WTC11 (cell line): ENCODE measurements around the gene PRR22. TPM values are rescaled to one million over a fixed set of nuclear protein-coding genes. Genes with fewer than 3 reads are reported as not detected.

Experiments
- ATAC-seq: fragments of 200-7000 bp; cut with Tn5 transposase; 2 replicates; pipeline ENCODE4 v1.10.0; 2021; ENCODE audit warnings: mild to moderate bottlenecking, moderate library complexity
- CTCF ChIA-PET: fragments of 300-600 bp; sonication (Branson Sonifier 250); formaldehyde crosslinking; loops from one replicate; lab custom pipeline; 2021; ENCODE audit warnings: antibody characterized with exemption; lab: Charles Lee
- POLR2A ChIA-PET: fragments of 350-600 bp; sonication (Branson Sonifier 250); formaldehyde crosslinking; loops from one replicate; lab custom pipeline; 2021; ENCODE audit warnings: antibody characterized with exemption; lab: Charles Lee
- DNase-seq: peaks from one replicate; pipeline ENCODE4 v3.0.0; 2021; ENCODE audit warnings: low spot score
- H3K27ac Mint-ChIP-seq: 2 replicates; pipeline ENCODE4 v1.8.0; 2021; ENCODE audit warnings: mixed read lengths
- H3K27me3 Mint-ChIP-seq: 2 replicates; pipeline ENCODE4 v1.8.0; 2021; ENCODE audit warnings: low read depth, mild to moderate bottlenecking, moderate library complexity, mixed read lengths
- H3K36me3 Mint-ChIP-seq: 2 replicates; pipeline ENCODE4 v1.8.0; 2021; ENCODE audit warnings: mixed read lengths
- H3K4me1 Mint-ChIP-seq: 2 replicates; pipeline ENCODE4 v1.8.0; 2022; ENCODE audit warnings: mixed read lengths
- H3K4me3 Mint-ChIP-seq: 2 replicates; pipeline ENCODE4 v1.8.0; 2021; ENCODE audit warnings: mild to moderate bottlenecking, moderate library complexity, mixed read lengths
- H3K9me3 Mint-ChIP-seq: 2 replicates; pipeline ENCODE4 v1.8.0; 2021; ENCODE audit warnings: mixed read lengths
- ETV6 ChIP-seq: sonication (generic); formaldehyde crosslinking; IDR thresholded peaks from 2 replicates; pipeline ENCODE4 v1.8.1; 2022; ENCODE audit warnings: mild to moderate bottlenecking, missing genetic modification reagents
- FOXJ3 ChIP-seq: sonication (generic); formaldehyde crosslinking; IDR thresholded peaks from 2 replicates; pipeline ENCODE4 v1.9.0; 2021; ENCODE audit warnings: missing genetic modification reagents, mild to moderate bottlenecking, borderline replicate concordance
- FOXP1 ChIP-seq: sonication (generic); formaldehyde crosslinking; IDR thresholded peaks from 2 replicates; pipeline ENCODE4 v1.8.0; 2022; ENCODE audit warnings: missing genetic modification reagents, mild to moderate bottlenecking, moderate library complexity, borderline replicate concordance
- GABPB1 ChIP-seq: sonication (generic); formaldehyde crosslinking; IDR thresholded peaks from 2 replicates; pipeline ENCODE4 v1.8.1; 2023; ENCODE audit warnings: mild to moderate bottlenecking, missing genetic modification reagents
- GTF2I ChIP-seq: fragments of 250-450 bp; sonication (Bioruptor Pico); conservative IDR thresholded peaks from 2 replicates; pipeline ENCODE4 v1.4.0; 2021; ENCODE audit warnings: mild to moderate bottlenecking
- JAZF1 ChIP-seq: fragments of 250-450 bp; sonication (Bioruptor Pico); IDR thresholded peaks from 2 replicates; pipeline ENCODE4 v1.9.0; 2021; ENCODE audit warnings: moderate library complexity, mild to moderate bottlenecking, inconsistent platforms
- JUN ChIP-seq: sonication (generic); formaldehyde crosslinking; IDR thresholded peaks from 2 replicates; pipeline ENCODE4 v1.8.0; 2023; ENCODE audit warnings: mild to moderate bottlenecking, missing genetic modification reagents
- MYBL2 ChIP-seq: sonication (generic); formaldehyde crosslinking; IDR thresholded peaks from 2 replicates; pipeline ENCODE4 v1.8.1; 2023; ENCODE audit warnings: mild to moderate bottlenecking, moderate library complexity, missing genetic modification reagents
- NR3C1 ChIP-seq: sonication (generic); formaldehyde crosslinking; conservative IDR thresholded peaks from 2 replicates; pipeline ENCODE4 v1.8.1; 2023; ENCODE audit warnings: low read depth, mild to moderate bottlenecking, missing genetic modification reagents
- ZNF121 ChIP-seq: sonication (generic); formaldehyde crosslinking; IDR thresholded peaks from 2 replicates; pipeline ENCODE4 v1.8.0; 2023; ENCODE audit warnings: missing genetic modification reagents
- ZNF416 ChIP-seq: fragments of 250-450 bp; sonication (Bioruptor Pico); IDR thresholded peaks from 2 replicates; pipeline ENCODE4 v1.9.0; 2021; ENCODE audit warnings: mild to moderate bottlenecking, inconsistent platforms
- total RNA-seq: library from RNA; stranded (reverse); gene quantifications from 3 replicates; pipeline ENCODE4 v1.2.3, GENCODE V29; 2021
- TF ChIP-seq, protein P1 (sequence below): fragments of 250-450 bp; sonication (Bioruptor Pico); IDR thresholded peaks from 2 replicates; pipeline ENCODE4 v1.8.0; 2021; ENCODE audit warnings: mild to moderate bottlenecking
- TF ChIP-seq, protein P2 (sequence below): sonication (generic); formaldehyde crosslinking; conservative IDR thresholded peaks from 2 replicates; pipeline ENCODE4 v1.8.1; 2023; ENCODE audit warnings: mild to moderate bottlenecking, low read depth, missing genetic modification reagents, moderate library complexity
- TF ChIP-seq, protein P3 (sequence below): sonication (generic); formaldehyde crosslinking; IDR thresholded peaks from 2 replicates; pipeline ENCODE4 v1.8.1; 2022; ENCODE audit warnings: mild to moderate bottlenecking, moderate library complexity, missing genetic modification reagents
- TF ChIP-seq, protein P4 (sequence below): sonication (generic); formaldehyde crosslinking; IDR thresholded peaks from 2 replicates; pipeline ENCODE4 v1.8.1; 2023; ENCODE audit warnings: mild to moderate bottlenecking, missing genetic modification reagents, moderate library complexity
- TF ChIP-seq, protein P5 (sequence below): sonication (generic); formaldehyde crosslinking; IDR thresholded peaks from 2 replicates; pipeline ENCODE4 v1.8.0; 2022; ENCODE audit warnings: mild to moderate bottlenecking, missing genetic modification reagents
- TF ChIP-seq, protein P6 (sequence below): sonication (generic); formaldehyde crosslinking; IDR thresholded peaks from 2 replicates; pipeline ENCODE4 v1.8.0; 2022; ENCODE audit warnings: missing genetic modification reagents

Gene PRR22
- total RNA-seq, 1 experiment from 2014 or later, result 3.3 TPM

DNA sequence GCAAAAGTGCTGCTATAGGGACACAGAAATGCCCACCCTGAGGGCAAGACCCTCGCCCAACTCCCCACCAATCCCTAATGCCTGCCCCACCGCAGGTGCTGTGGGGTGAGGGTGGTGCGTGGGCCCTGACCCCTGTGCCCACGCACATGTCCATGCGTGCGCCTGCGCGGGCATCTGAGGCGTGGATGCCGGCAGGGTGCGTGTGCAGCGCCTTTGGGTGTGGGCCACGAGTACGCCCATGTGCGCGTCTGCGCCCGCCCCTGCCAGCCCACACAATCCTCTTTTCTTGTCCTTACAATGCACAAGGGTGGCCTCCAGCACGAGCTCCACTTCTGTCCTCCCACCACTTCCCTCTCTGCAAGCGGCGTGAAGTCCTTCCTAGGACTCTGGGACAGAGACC, 40.6 kb upstream of the PRR22 start (continued):
- no peak for TF ChIP-seq JUN (CRISPR knock-in tag)
- TF ChIP-seq, protein P1, sequence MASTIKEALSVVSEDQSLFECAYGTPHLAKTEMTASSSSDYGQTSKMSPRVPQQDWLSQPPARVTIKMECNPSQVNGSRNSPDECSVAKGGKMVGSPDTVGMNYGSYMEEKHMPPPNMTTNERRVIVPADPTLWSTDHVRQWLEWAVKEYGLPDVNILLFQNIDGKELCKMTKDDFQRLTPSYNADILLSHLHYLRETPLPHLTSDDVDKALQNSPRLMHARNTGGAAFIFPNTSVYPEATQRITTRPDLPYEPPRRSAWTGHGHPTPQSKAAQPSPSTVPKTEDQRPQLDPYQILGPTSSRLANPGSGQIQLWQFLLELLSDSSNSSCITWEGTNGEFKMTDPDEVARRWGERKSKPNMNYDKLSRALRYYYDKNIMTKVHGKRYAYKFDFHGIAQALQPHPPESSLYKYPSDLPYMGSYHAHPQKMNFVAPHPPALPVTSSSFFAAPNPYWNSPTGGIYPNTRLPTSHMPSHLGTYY (CRISPR knock-in tag), result no peak
- TF ChIP-seq, protein P2, sequence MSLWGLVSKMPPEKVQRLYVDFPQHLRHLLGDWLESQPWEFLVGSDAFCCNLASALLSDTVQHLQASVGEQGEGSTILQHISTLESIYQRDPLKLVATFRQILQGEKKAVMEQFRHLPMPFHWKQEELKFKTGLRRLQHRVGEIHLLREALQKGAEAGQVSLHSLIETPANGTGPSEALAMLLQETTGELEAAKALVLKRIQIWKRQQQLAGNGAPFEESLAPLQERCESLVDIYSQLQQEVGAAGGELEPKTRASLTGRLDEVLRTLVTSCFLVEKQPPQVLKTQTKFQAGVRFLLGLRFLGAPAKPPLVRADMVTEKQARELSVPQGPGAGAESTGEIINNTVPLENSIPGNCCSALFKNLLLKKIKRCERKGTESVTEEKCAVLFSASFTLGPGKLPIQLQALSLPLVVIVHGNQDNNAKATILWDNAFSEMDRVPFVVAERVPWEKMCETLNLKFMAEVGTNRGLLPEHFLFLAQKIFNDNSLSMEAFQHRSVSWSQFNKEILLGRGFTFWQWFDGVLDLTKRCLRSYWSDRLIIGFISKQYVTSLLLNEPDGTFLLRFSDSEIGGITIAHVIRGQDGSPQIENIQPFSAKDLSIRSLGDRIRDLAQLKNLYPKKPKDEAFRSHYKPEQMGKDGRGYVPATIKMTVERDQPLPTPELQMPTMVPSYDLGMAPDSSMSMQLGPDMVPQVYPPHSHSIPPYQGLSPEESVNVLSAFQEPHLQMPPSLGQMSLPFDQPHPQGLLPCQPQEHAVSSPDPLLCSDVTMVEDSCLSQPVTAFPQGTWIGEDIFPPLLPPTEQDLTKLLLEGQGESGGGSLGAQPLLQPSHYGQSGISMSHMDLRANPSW (CRISPR knock-in tag), result no peak
- no peak for TF ChIP-seq ZNF416 (CRISPR knock-in tag)

DNA sequence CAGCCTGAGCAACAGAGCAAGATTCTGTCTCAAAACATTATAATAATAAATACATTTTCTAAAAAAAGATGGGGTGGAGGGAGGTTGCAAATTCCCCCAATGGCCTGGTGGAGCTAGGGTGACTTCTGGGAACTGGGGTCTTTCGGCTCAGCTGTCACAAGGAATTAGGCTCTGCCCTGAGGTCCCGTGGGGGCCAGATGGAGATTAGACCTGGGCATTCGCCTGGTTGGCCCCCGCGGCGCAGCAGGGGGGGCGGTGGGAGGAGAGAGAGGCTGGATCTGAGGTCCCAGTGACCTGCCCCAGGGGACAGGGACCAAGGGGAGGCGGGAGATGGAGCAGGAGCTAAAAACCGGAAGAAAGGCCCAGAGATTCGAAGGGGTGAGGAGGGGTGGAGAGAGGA, 40.2 kb upstream of the PRR22 start:
- Mint-ChIP-seq H3K4me3 (no peak overlapping the region), H3K27me3 (no peaks in the 10 kb centered on the region; the same call in none of the 2 replicates), H3K36me3 (no peaks in the 10 kb centered on the region), H3K27ac (no peak overlapping the region), H3K4me1 (peaks cover 6% of the 10 kb centered on the region), H3K9me3 (no peaks in the 10 kb centered on the region)
- DNase-seq (no peak), ATAC-seq (no peak)
- TF ChIP-seq, protein P3, sequence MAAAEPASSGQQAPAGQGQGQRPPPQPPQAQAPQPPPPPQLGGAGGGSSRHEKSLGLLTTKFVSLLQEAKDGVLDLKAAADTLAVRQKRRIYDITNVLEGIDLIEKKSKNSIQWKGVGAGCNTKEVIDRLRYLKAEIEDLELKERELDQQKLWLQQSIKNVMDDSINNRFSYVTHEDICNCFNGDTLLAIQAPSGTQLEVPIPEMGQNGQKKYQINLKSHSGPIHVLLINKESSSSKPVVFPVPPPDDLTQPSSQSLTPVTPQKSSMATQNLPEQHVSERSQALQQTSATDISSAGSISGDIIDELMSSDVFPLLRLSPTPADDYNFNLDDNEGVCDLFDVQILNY (CRISPR knock-in tag), result no peak
- TF ChIP-seq JUN (CRISPR knock-in tag) (no peak), NR3C1 (CRISPR knock-in tag) (no peak), ETV6 (CRISPR knock-in tag) (no peak)
- TF ChIP-seq, protein P4, sequence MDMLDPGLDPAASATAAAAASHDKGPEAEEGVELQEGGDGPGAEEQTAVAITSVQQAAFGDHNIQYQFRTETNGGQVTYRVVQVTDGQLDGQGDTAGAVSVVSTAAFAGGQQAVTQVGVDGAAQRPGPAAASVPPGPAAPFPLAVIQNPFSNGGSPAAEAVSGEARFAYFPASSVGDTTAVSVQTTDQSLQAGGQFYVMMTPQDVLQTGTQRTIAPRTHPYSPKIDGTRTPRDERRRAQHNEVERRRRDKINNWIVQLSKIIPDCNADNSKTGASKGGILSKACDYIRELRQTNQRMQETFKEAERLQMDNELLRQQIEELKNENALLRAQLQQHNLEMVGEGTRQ (CRISPR knock-in tag), result no peak
- TF ChIP-seq, protein P5, sequence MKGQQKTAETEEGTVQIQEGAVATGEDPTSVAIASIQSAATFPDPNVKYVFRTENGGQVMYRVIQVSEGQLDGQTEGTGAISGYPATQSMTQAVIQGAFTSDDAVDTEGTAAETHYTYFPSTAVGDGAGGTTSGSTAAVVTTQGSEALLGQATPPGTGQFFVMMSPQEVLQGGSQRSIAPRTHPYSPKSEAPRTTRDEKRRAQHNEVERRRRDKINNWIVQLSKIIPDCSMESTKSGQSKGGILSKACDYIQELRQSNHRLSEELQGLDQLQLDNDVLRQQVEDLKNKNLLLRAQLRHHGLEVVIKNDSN (CRISPR knock-in tag), result no peak
- ChIA-PET CTCF (interaction anchor here (0.9 to 6.1 kb wide), 3 partner anchors 21 to 144 kb away, joined by 3 to 70 read pairs (median 4); partner anchors contain the start of gene NRTN), POLR2A (interaction anchor here (0.6 kb wide), 1 partner anchor 76 kb away, joined by 4 read pairs; no protein-coding TSS in a partner anchor)

DNA sequence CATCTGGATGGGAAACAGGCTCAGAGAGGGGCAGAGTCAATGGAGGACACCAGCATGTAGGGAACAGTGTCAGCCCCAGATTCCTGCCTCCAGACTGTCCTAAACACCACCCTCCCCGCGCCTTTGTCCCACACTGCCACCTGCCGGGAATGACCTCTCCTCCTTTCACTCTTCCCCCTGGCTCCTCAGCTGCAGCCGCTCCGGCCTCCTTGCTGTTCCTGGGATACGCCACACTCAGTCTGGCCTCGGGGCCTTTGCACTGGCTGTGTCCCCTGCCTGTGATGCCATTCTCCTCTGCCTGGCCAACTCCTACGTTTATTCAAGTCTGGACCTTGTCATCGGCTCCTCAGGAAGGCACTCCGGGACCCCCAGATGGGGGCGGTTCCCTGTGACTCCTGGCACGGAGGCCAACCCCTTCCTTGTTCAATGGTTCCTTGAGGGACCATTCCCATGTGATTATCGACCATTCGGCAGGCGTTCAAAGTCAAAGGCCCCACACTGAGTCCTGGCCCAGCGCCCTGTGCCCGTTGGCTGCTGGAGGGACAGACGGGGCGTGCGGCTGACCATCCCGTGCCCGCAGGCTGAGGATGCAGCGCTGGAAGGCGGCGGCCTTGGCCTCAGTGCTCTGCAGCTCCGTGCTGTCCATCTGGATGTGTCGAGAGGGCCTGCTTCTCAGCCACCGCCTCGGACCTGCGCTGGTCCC, 39.2 kb upstream of the PRR22 start:
- H3K4me3 Mint-ChIP-seq, result no peak overlapping the region
- no peaks in the 10 kb centered on the region for H3K36me3 Mint-ChIP-seq
- H3K27me3 Mint-ChIP-seq, result no peaks in the 10 kb centered on the region; the same call in none of the 2 replicates
- DNase-seq (peak; percentile 65), ATAC-seq (peak; percentile 41)
- POLR2A ChIA-PET, result interaction anchor here (0.6 kb wide), 1 partner anchor 20 kb away, joined by 3 read pairs; no protein-coding TSS in a partner anchor
- CTCF ChIA-PET, result interaction anchor here (1.0 to 6.1 kb wide), 5 partner anchors 17 to 582 kb away, joined by 3 to 70 read pairs (median 4); partner anchors contain the start of gene NRTN
- 0 out of 2 replicates have a peak, but pooled peaks have one; percentile 14 for TF ChIP-seq FOXP1
- no peak for TF ChIP-seq FOXJ3 (CRISPR knock-in tag)
- TF ChIP-seq, protein P6, sequence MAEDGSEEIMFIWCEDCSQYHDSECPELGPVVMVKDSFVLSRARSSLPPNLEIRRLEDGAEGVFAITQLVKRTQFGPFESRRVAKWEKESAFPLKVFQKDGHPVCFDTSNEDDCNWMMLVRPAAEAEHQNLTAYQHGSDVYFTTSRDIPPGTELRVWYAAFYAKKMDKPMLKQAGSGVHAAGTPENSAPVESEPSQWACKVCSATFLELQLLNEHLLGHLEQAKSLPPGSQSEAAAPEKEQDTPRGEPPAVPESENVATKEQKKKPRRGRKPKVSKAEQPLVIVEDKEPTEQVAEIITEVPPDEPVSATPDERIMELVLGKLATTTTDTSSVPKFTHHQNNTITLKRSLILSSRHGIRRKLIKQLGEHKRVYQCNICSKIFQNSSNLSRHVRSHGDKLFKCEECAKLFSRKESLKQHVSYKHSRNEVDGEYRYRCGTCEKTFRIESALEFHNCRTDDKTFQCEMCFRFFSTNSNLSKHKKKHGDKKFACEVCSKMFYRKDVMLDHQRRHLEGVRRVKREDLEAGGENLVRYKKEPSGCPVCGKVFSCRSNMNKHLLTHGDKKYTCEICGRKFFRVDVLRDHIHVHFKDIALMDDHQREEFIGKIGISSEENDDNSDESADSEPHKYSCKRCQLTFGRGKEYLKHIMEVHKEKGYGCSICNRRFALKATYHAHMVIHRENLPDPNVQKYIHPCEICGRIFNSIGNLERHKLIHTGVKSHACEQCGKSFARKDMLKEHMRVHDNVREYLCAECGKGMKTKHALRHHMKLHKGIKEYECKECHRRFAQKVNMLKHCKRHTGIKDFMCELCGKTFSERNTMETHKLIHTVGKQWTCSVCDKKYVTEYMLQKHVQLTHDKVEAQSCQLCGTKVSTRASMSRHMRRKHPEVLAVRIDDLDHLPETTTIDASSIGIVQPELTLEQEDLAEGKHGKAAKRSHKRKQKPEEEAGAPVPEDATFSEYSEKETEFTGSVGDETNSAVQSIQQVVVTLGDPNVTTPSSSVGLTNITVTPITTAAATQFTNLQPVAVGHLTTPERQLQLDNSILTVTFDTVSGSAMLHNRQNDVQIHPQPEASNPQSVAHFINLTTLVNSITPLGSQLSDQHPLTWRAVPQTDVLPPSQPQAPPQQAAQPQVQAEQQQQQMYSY (CRISPR knock-in tag), result 0 out of 2 replicates have a peak, but pooled peaks have one; percentile 15
- TF ChIP-seq GTF2I (CRISPR knock-in tag), result peak; percentile 83; the same call in 1 of the 2 replicates
- no peak for TF ChIP-seq GABPB1 (CRISPR knock-in tag)
- TF ChIP-seq JAZF1, result no peak
- TF ChIP-seq ZNF121 (CRISPR knock-in tag), result 0 out of 2 replicates have a peak, but pooled peaks have one; percentile 32
- no peak for TF ChIP-seq MYBL2 (CRISPR knock-in tag)
- peaks cover 6% of the 10 kb centered on the region for H3K4me1 Mint-ChIP-seq
- H3K9me3 Mint-ChIP-seq, result no peaks in the 10 kb centered on the region
- H3K27ac Mint-ChIP-seq, result no peak overlapping the region
